ENCODE results near the gene TBC1D12. TPM values are rescaled to one million over a fixed set of nuclear protein-coding genes. Genes with fewer than 3 reads are reported as not detected.

The TBC1D12 gene
- total RNA-seq, 4 donors from 2014 or later: 10.5 to 17.7 (median 12.8) TPM

GRCh38 chr10:94425942-94426341 lies 23.6 kb downstream of the TBC1D12 start:
- no peak for TF ChIP-seq CTCF (IDR thresholded peaks at IDR 0.05)
- TF ChIP-seq POLR2A (IDR thresholded peaks at IDR 0.05): no peak
- TF ChIP-seq POLR2AphosphoS5 (IDR thresholded peaks at IDR 0.05): no peak
- no peak for TF ChIP-seq EP300 (IDR thresholded peaks at IDR 0.05)
- Histone ChIP-seq H3K4me3 (no peak overlapping the region), H3K9me3 (peaks cover 6% of the 10 kb centered on the region), H3K27me3 (no peaks in the 10 kb centered on the region), H3K4me1 (peaks cover 11% of the 10 kb centered on the region), H3K36me3 (no peaks in the 10 kb centered on the region), H3K27ac (no peak overlapping the region)
- no peak for DNase-seq (ENCODE audit: low spot score in 2 of 2)

GRCh38 chr10:94427166-94427565 lies 24.8 kb downstream of the TBC1D12 start:
- WGBS: 82% methylated on average over 1 of the region's 1 CpG
- no peak for DNase-seq (ENCODE audit: low spot score in 2 of 2)

GRCh38 chr10:94428766-94429707 lies 26.7 kb downstream of the TBC1D12 start:
- H3K4me1 ChIP-seq: peaks cover 11% of the 10 kb centered on the region
- DNase-seq (ENCODE audit: low spot score in 2 of 2): no peak
- 71% methylated on average over 8 of the region's 8 CpGs for WGBS
- H3K36me3 ChIP-seq: no peaks in the 10 kb centered on the region
- H3K27me3 ChIP-seq: no peaks in the 10 kb centered on the region
- peak overlapping the region; percentile 21 for H3K27ac ChIP-seq
- TF ChIP-seq EP300 (IDR thresholded peaks at IDR 0.05): no peak
- no peak for TF ChIP-seq CTCF (IDR thresholded peaks at IDR 0.05)
- TF ChIP-seq POLR2A (IDR thresholded peaks at IDR 0.05): no peak
- TF ChIP-seq POLR2AphosphoS5 (IDR thresholded peaks at IDR 0.05): no peak
- H3K9me3 ChIP-seq: peaks cover 6% of the 10 kb centered on the region
- H3K4me3 ChIP-seq: no peak overlapping the region

More at GRCh38 chr10:94427166-94427565, 24.8 kb downstream of the TBC1D12 start:
- Histone ChIP-seq H3K27me3 (no peaks in the 10 kb centered on the region), H3K4me1 (peaks cover 11% of the 10 kb centered on the region), H3K9me3 (peaks cover 6% of the 10 kb centered on the region), H3K36me3 (no peaks in the 10 kb centered on the region), H3K27ac (no peak overlapping the region), H3K4me3 (no peak overlapping the region)
- TF ChIP-seq EP300 (IDR thresholded peaks at IDR 0.05) (no peak), POLR2AphosphoS5 (IDR thresholded peaks at IDR 0.05) (no peak), POLR2A (IDR thresholded peaks at IDR 0.05) (no peak), CTCF (IDR thresholded peaks at IDR 0.05) (no peak)

GRCh38 chr10:94430701-94431100 lies 28.4 kb downstream of the TBC1D12 start:
- 85% methylated on average over 1 of the region's 1 CpG for WGBS
- Histone ChIP-seq H3K9me3 (peaks cover 6% of the 10 kb centered on the region), H3K4me1 (peaks cover 11% of the 10 kb centered on the region), H3K27ac (no peak overlapping the region), H3K4me3 (no peak overlapping the region), H3K27me3 (no peaks in the 10 kb centered on the region), H3K36me3 (no peaks in the 10 kb centered on the region)
- DNase-seq (ENCODE audit: low spot score in 2 of 2): no peak
- TF ChIP-seq POLR2AphosphoS5 (IDR thresholded peaks at IDR 0.05) (no peak), CTCF (IDR thresholded peaks at IDR 0.05) (no peak), EP300 (IDR thresholded peaks at IDR 0.05) (no peak), POLR2A (IDR thresholded peaks at IDR 0.05) (no peak)

- DNase-seq (ENCODE audit: low spot score in 2 of 2): no peak
- no peaks in the 10 kb centered on the region for H3K27me3 ChIP-seq
- no peak for TF ChIP-seq POLR2AphosphoS5 (IDR thresholded peaks at IDR 0.05)
- H3K27ac ChIP-seq: no peak overlapping the region
- no peak overlapping the region for H3K4me3 ChIP-seq
- peaks cover 11% of the 10 kb centered on the region for H3K4me1 ChIP-seq
- H3K9me3 ChIP-seq: peaks cover 7% of the 10 kb centered on the region
- no peaks in the 10 kb centered on the region for H3K36me3 ChIP-seq
These were observed 30.1 kb downstream of the TBC1D12 start for GRCh38 chr10:94432443-94432842.

Data from suprapubic skin (tissue), 4 donors.